Mucosa of rectum (tissue), 2 donors: Measurements from ENCODE around the gene IMMP2L.
"Not testable (repeated sequence)": the region's sequence is repeated elsewhere in the genome, so short reads cannot be mapped to it uniquely, and the experiment has no call there.

Experiments
- H3K27ac ChIP-seq, 2 donors: one replicate each; pipeline ENCODE4 v1.7.0; 2013; ENCODE audit warnings: inconsistent platforms in 2 of 2, low read depth in 2 of 2, low read length in 2 of 2
- H3K27me3 ChIP-seq, 2 donors: one replicate each; pipeline ENCODE4 v1.7.0; 2013; ENCODE audit warnings: low read length in 2 of 2; ENCODE audit not compliant: control insufficient read depth in 2 of 2, insufficient read depth in 2 of 2
- H3K36me3 ChIP-seq, 2 donors: one replicate each; pipeline ENCODE4 v1.7.0; 2013; ENCODE audit warnings: low read length in 2 of 2; ENCODE audit not compliant: control insufficient read depth in 2 of 2, insufficient read depth in 2 of 2
- H3K4me1 ChIP-seq, 2 donors: one replicate each; pipeline ENCODE4 v1.7.0; 2013; ENCODE audit warnings: low read length in 2 of 2, mild to moderate bottlenecking in 1 of 2; ENCODE audit not compliant: control insufficient read depth in 2 of 2, insufficient read depth in 2 of 2
- H3K4me3 ChIP-seq, 2 donors: one replicate each; pipeline ENCODE4 v1.7.0; 2013; ENCODE audit warnings: low read length in 2 of 2
- H3K9ac ChIP-seq, 2 donors: one replicate each; pipeline ENCODE4 v1.7.0; 2013; ENCODE audit warnings: low read length in 2 of 2, low read depth in 1 of 2, mild to moderate bottlenecking in 1 of 2
- H3K9me3 ChIP-seq, 2 donors: one replicate each; pipeline ENCODE4 v1.7.0; 2013; ENCODE audit warnings: low read length in 2 of 2; ENCODE audit not compliant: control insufficient read depth in 2 of 2
- donor health status: healthy.
- donor health status: Normal muscosa, but diverticular disease.

IMMP2L gene

GRCh38 chr7:111290419-111290818 is 271.9 kb downstream of the IMMP2L start:
- Histone ChIP-seq H3K9ac (no peak overlapping the region), H3K4me1 (no peaks in the 10 kb centered on the region), H3K27me3 (no peaks in the 10 kb centered on the region), H3K4me3 (no peak overlapping the region), H3K36me3 (no peaks in the 10 kb centered on the region), H3K9me3 (no peaks in the 10 kb centered on the region), H3K27ac (no peak overlapping the region)

GRCh38 chr7:111288441-111288840 is 273.9 kb downstream of the IMMP2L start:
- not testable (repeated sequence) for H3K27ac ChIP-seq, H3K27me3 ChIP-seq, H3K9me3 ChIP-seq, H3K36me3 ChIP-seq, H3K9ac ChIP-seq, H3K4me3 ChIP-seq, H3K4me1 ChIP-seq

GRCh38 chr7:111282626-111283025 is 279.7 kb downstream of the IMMP2L start:
- Histone ChIP-seq H3K4me1 (no peaks in the 10 kb centered on the region), H3K27ac (no peak overlapping the region), H3K9ac (no peak overlapping the region)

GRCh38 chr7:111274857-111275256 is 287.4 kb downstream of the IMMP2L start:
- no peak overlapping the region for H3K4me3 ChIP-seq
- no peaks in the 10 kb centered on the region for H3K27me3 ChIP-seq
- no peak overlapping the region for H3K9ac ChIP-seq
- no peaks in the 10 kb centered on the region for H3K9me3 ChIP-seq
- H3K27ac ChIP-seq: no peak overlapping the region
- no peaks in the 10 kb centered on the region for H3K4me1 ChIP-seq
- no peaks in the 10 kb centered on the region for H3K36me3 ChIP-seq

More at GRCh38 chr7:111282626-111283025, 279.7 kb downstream of the IMMP2L start:
- Histone ChIP-seq H3K36me3 (no peaks in the 10 kb centered on the region), H3K4me3 (no peak overlapping the region), H3K9me3 (no peaks in the 10 kb centered on the region), H3K27me3 (no peaks in the 10 kb centered on the region)

GRCh38 chr7:111272092-111272491 is 290.2 kb downstream of the IMMP2L start:
- no peak overlapping the region for H3K27ac ChIP-seq
- H3K36me3 ChIP-seq: no peaks in the 10 kb centered on the region
- H3K4me1 ChIP-seq: no peaks in the 10 kb centered on the region
- H3K4me3 ChIP-seq: no peak overlapping the region
- H3K27me3 ChIP-seq: no peaks in the 10 kb centered on the region
- H3K9me3 ChIP-seq: no peaks in the 10 kb centered on the region
- no peak overlapping the region for H3K9ac ChIP-seq

GRCh38 chr7:111270794-111271193 is 291.5 kb downstream of the IMMP2L start:
- not testable (repeated sequence) for H3K4me1 ChIP-seq, H3K36me3 ChIP-seq, H3K4me3 ChIP-seq, H3K27ac ChIP-seq, H3K9ac ChIP-seq, H3K9me3 ChIP-seq, H3K27me3 ChIP-seq

GRCh38 chr7:111268941-111269340 is 293.4 kb downstream of the IMMP2L start:
- no peaks in the 10 kb centered on the region for H3K9me3 ChIP-seq
- H3K9ac ChIP-seq: no peak overlapping the region
- H3K27me3 ChIP-seq: no peaks in the 10 kb centered on the region
- H3K36me3 ChIP-seq: no peaks in the 10 kb centered on the region
- H3K27ac ChIP-seq: no peak overlapping the region
- no peaks in the 10 kb centered on the region for H3K4me1 ChIP-seq
- H3K4me3 ChIP-seq: no peak overlapping the region

- no peak overlapping the region for H3K9ac ChIP-seq
- H3K4me3 ChIP-seq: no peak overlapping the region
- H3K27me3 ChIP-seq: no peaks in the 10 kb centered on the region
- H3K4me1 ChIP-seq: no peaks in the 10 kb centered on the region
- no peaks in the 10 kb centered on the region for H3K9me3 ChIP-seq
- H3K36me3 ChIP-seq: no peaks in the 10 kb centered on the region
- no peak overlapping the region for H3K27ac ChIP-seq
These were observed 295.7 kb downstream of the IMMP2L start for GRCh38 chr7:111266613-111267012.

GRCh38 chr7:111265394-111265793 is 296.9 kb downstream of the IMMP2L start:
- Histone ChIP-seq H3K9ac (no peak overlapping the region), H3K27ac (no peak overlapping the region), H3K4me3 (no peak overlapping the region), H3K9me3 (no peaks in the 10 kb centered on the region), H3K27me3 (no peaks in the 10 kb centered on the region), H3K36me3 (no peaks in the 10 kb centered on the region), H3K4me1 (no peaks in the 10 kb centered on the region)

- H3K27ac ChIP-seq: no peak overlapping the region
- H3K27me3 ChIP-seq: no peaks in the 10 kb centered on the region
- H3K4me3 ChIP-seq: no peak overlapping the region
- no peaks in the 10 kb centered on the region for H3K36me3 ChIP-seq
- no peaks in the 10 kb centered on the region for H3K4me1 ChIP-seq
- no peak overlapping the region for H3K9ac ChIP-seq
- no peaks in the 10 kb centered on the region for H3K9me3 ChIP-seq
These were observed 297.3 kb downstream of the IMMP2L start for GRCh38 chr7:111264981-111265380.
